PC-9 (cell line): ENCODE measurements around the gene NUP210. TPM values are rescaled to one million over a fixed set of nuclear protein-coding genes. Genes with fewer than 3 reads are reported as not detected.

ENCODE experiments used
- BruUV-seq: library from RNA; stranded (reverse); fragments of 400-500 nt; replicated peaks from 2 replicates; lab custom pipeline; 2021; lab: Mats Ljungman, UMichigan
- CTCF ChIA-PET: fragments of 300-600 bp; sonication (Branson Sonifier 250); formaldehyde crosslinking; loops from one replicate; lab custom pipeline; 2022; ENCODE audit warnings: antibody characterized with exemption; lab: Charles Lee
- POLR2A ChIA-PET: fragments of 300-600 bp; sonication (Branson Sonifier 250); formaldehyde crosslinking; loops from one replicate; lab custom pipeline; 2022; ENCODE audit warnings: antibody characterized with exemption; ENCODE audit not compliant: unreplicated experiment; lab: Charles Lee
- DNase-seq, 2 experiments: peaks; one replicate each; pipeline versions ENCODE4 v3.0.0 to v3.0.0-alpha.2; 2015 to 2022; ENCODE audit warnings: mixed read lengths in 1 of 2
- H2AFZ ChIP-seq: fragments of 200-600 bp; sonication (generic); 2 replicates; pipeline ENCODE4 v1.8.1; 2017; ENCODE audit warnings: antibody characterized with exemption
- H3F3A ChIP-seq: fragments of 200-600 bp; sonication (generic); 2 replicates; pipeline ENCODE4 v1.8.1; 2017; ENCODE audit warnings: antibody characterized with exemption, mild to moderate bottlenecking, low read depth; ENCODE audit not compliant: insufficient read depth
- H3K27ac ChIP-seq: fragments of 200-600 bp; sonication (generic); 2 replicates; pipeline ENCODE4 v1.6.1; 2016; ENCODE audit warnings: mixed run types
- H3K27me3 ChIP-seq: fragments of 200-600 bp; sonication (generic); 2 replicates; pipeline ENCODE4 v1.6.1; 2016; ENCODE audit warnings: low read depth, mixed run types; ENCODE audit not compliant: insufficient read depth
- H3K36me3 ChIP-seq: fragments of 200-600 bp; sonication (generic); 2 replicates; pipeline ENCODE4 v1.6.1; 2016; ENCODE audit warnings: low read depth, mixed run types
- H3K4me1 ChIP-seq: fragments of 200-600 bp; sonication (generic); replicated peaks from 2 replicates; pipeline ENCODE4 v1.6.1; 2016; ENCODE audit warnings: mixed run types; ENCODE audit not compliant: insufficient read depth
- H3K4me2 ChIP-seq: fragments of 200-600 bp; sonication (generic); 2 replicates; pipeline ENCODE4 v1.6.1; 2017; ENCODE audit warnings: mixed run types
- H3K4me3 ChIP-seq: fragments of 200-600 bp; sonication (generic); 2 replicates; pipeline ENCODE4 v1.6.1; 2016; ENCODE audit warnings: mixed run types
- H3K79me2 ChIP-seq: fragments of 200-600 bp; sonication (generic); 2 replicates; pipeline ENCODE4 v1.6.1; 2017; ENCODE audit warnings: low read depth, mixed run types
- H3K9me2 ChIP-seq: fragments of 200-600 bp; sonication (generic); 2 replicates; pipeline ENCODE4 v1.8.1; 2017; ENCODE audit warnings: mild to moderate bottlenecking; ENCODE audit not compliant: insufficient read depth
- H3K9me3 ChIP-seq: fragments of 200-600 bp; sonication (generic); 2 replicates; pipeline ENCODE4 v1.8.1; 2016; ENCODE audit warnings: low read depth; ENCODE audit not compliant: insufficient read depth
- H4K20me1 ChIP-seq: fragments of 200-600 bp; sonication (generic); 2 replicates; pipeline ENCODE4 v1.8.1; 2017; ENCODE audit not compliant: insufficient read depth
- EZH2 ChIP-seq: fragments of 200-600 bp; sonication (generic); IDR thresholded peaks from 2 replicates; pipeline ENCODE4 v1.8.0; 2017; ENCODE audit warnings: antibody characterized with exemption, low read depth
- intact Hi-C: fragments of 100-400 bp; cut with micrococcal nuclease; formaldehyde crosslinking; loops from one replicate; pipeline ENCODE4 v1.10.0; 2022; ENCODE audit not compliant: unreplicated experiment
- total RNA-seq: library from RNA; stranded (reverse); gene quantifications from 2 replicates; pipeline ENCODE4 v1.2.3, GENCODE V29; 2021
- TF ChIP-seq, protein P1 (sequence below): fragments of 200-600 bp; sonication (generic); conservative IDR thresholded peaks from 2 replicates; pipeline ENCODE4 v1.6.1; 2017; ENCODE audit warnings: mixed run types, antibody characterized with exemption, mild to moderate bottlenecking, moderate library complexity

The NUP210 gene
- total RNA-seq, 1 experiment from 2014 or later = 84.0 TPM

DNA sequence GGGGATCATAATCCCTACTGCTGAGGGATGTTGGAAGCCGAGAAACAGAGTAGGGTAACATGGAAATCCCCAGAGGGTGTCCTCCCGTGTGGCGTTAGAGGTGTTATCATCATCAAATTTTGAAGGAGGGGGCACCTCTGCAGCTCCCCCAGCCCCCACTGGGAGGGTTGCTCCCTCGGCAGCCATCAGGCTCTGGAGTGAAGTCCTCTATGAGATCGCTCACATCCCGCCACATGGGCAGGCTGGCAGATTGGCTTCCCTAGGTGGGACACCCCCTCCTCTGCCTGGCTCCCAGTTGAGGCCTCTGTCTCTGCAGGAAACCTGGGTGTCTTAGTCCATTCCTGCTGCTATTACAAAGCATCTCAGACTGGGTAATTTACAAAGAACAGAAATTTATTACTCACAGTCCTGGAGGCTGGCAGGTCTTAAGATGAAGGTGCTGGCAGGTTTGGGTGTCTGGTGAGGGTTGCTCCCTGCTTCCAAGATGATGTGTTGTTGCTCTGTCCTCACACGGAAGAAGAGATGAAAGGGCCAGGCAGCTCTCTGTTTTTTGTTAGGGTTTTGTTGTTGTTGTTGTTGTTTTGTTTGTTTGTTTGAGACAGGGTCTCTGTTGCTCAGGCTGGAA lies 120.5 kb downstream of the NUP210 start:
- no peak overlapping the region for H3K27ac ChIP-seq
- H3F3A ChIP-seq = peaks cover 12% of the 10 kb centered on the region; the same call in 1 of the 2 replicates
- POLR2A ChIA-PET = no interaction called here
- H3K79me2 ChIP-seq = no peaks in the 10 kb centered on the region
- TF ChIP-seq, protein P1, sequence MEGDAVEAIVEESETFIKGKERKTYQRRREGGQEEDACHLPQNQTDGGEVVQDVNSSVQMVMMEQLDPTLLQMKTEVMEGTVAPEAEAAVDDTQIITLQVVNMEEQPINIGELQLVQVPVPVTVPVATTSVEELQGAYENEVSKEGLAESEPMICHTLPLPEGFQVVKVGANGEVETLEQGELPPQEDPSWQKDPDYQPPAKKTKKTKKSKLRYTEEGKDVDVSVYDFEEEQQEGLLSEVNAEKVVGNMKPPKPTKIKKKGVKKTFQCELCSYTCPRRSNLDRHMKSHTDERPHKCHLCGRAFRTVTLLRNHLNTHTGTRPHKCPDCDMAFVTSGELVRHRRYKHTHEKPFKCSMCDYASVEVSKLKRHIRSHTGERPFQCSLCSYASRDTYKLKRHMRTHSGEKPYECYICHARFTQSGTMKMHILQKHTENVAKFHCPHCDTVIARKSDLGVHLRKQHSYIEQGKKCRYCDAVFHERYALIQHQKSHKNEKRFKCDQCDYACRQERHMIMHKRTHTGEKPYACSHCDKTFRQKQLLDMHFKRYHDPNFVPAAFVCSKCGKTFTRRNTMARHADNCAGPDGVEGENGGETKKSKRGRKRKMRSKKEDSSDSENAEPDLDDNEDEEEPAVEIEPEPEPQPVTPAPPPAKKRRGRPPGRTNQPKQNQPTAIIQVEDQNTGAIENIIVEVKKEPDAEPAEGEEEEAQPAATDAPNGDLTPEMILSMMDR = no peak
- no peak for TF ChIP-seq EZH2
- no peaks in the 10 kb centered on the region for H3K27me3 ChIP-seq
- no peak overlapping the region for H3K4me2 ChIP-seq
- no peak overlapping the region for H2AFZ ChIP-seq
- intact Hi-C loops = loop anchor here (5.0 kb wide), 1 partner anchor 153 kb away; no protein-coding TSS in a partner anchor
- CTCF ChIA-PET = no interaction called here
- no TSS peak for BruUV-seq
- DNase-seq = no peak
- H3K36me3 ChIP-seq = no peaks in the 10 kb centered on the region
- H3K9me2 ChIP-seq = no peaks in the 10 kb centered on the region
- no peaks in the 10 kb centered on the region for H3K9me3 ChIP-seq
- H3K4me1 ChIP-seq = peaks cover 12% of the 10 kb centered on the region; the same call in 1 of the 2 replicates
- H4K20me1 ChIP-seq = no peaks in the 10 kb centered on the region
- H3K4me3 ChIP-seq = no peak overlapping the region

DNA sequence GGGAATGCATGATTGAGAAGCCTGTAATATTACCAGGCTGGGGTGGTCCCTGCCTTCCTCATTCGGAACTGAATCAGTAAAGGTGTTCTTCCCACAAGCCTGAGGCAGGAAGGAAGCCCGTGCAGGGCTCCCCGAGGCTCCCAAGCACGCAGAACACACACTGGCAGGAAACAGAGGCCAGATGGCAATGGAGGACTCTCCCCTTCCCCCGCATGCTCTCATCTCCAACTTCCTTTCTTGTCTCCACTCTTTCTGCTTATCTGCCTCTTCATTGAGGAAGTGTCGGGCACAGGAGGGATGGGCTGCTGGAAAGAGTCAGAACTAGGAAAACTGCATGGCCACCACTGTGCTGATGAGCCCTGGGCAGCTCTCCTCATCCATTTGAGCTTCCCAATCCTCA lies 123.5 kb downstream of the NUP210 start:
- ChIA-PET POLR2A (no interaction called here), CTCF (interaction anchor here (0.7 kb wide), 1 partner anchor 506 kb away, joined by 3 read pairs; no protein-coding TSS in a partner anchor)
- H3K4me1 ChIP-seq = peaks cover 9% of the 10 kb centered on the region; the same call in 1 of the 2 replicates
- H3K27ac ChIP-seq = no peak overlapping the region
- H3K36me3 ChIP-seq = no peaks in the 10 kb centered on the region
- no peaks in the 10 kb centered on the region for H4K20me1 ChIP-seq
- TF ChIP-seq, protein P1 = no peak
- TF ChIP-seq EZH2 = no peak
- no peak overlapping the region for H2AFZ ChIP-seq
- H3K9me2 ChIP-seq = no peaks in the 10 kb centered on the region
- H3K79me2 ChIP-seq = no peaks in the 10 kb centered on the region
- H3K4me2 ChIP-seq = no peak overlapping the region
- no peak for DNase-seq
- no peak overlapping the region for H3K4me3 ChIP-seq
- intact Hi-C loops = no loop called here
- no TSS peak for BruUV-seq
- H3F3A ChIP-seq = peaks cover 5% of the 10 kb centered on the region; the same call in 1 of the 2 replicates
- no peaks in the 10 kb centered on the region for H3K9me3 ChIP-seq
- no peaks in the 10 kb centered on the region for H3K27me3 ChIP-seq

DNA sequence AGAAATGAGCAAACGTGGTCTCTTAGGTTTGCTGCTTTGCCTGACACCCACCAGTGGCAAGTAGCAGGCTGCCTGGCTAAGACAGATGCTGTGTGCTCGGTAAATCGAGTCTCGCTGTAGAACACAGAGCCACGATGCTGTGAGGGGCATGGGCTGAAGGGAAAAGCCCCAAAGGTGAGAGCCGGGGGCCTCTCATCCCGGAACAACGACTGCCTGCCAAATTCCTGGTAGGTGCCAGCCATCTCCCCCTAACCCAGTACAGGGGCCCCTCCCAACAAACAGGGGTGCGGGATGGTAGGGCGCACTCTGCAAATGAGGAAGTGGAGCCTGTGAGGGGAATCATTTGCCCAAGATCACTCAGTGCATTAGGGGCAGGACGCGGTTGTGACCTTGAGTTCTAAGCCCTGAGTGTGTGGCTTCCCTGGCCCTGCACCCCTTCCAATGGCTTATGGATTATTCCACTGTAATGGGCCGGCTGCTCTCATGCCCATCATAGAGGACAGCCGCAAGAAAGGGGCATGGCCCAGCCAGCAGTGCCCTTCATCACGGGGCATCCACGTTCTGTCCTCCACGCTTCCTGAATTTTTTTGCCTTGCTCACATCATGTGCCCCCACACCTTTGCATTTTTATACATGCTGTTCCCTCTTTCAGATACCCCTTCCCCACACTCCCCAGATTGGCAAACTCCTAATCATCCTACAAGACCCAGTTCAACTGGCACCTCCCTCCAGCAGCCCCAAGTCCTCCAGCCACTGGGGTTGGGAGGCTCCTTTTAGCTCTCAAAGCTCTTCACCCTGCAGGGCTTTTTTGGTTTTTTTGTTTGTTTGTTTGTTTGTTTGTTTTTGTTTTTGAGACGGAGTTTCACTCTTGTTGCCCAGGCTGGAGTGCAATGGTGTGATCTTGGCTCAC lies 125.4 kb downstream of the NUP210 start:
- intact Hi-C loops = no loop called here
- Histone ChIP-seq H3K4me1 (peaks cover 7% of the 10 kb centered on the region; the same call in 1 of the 2 replicates), H3K36me3 (no peaks in the 10 kb centered on the region), H4K20me1 (no peaks in the 10 kb centered on the region), H3K27me3 (no peaks in the 10 kb centered on the region), H3K9me2 (no peaks in the 10 kb centered on the region), H3K27ac (no peak overlapping the region), H3K4me2 (no peak overlapping the region), H3K4me3 (no peak overlapping the region), H3K79me2 (no peaks in the 10 kb centered on the region), H3F3A (peaks cover 5% of the 10 kb centered on the region; the same call in 1 of the 2 replicates), H2AFZ (no peak overlapping the region), H3K9me3 (no peaks in the 10 kb centered on the region)
- CTCF ChIA-PET = no interaction called here
- TF ChIP-seq, protein P1 = no peak
- TF ChIP-seq EZH2 = no peak
- POLR2A ChIA-PET = no interaction called here
- no TSS peak for BruUV-seq
- DNase-seq = no peak
